Measurements from ENCODE around the gene CNP.
"Not testable (repeated sequence)": the region's sequence is repeated elsewhere in the genome, so short reads cannot be mapped to it uniquely, and the experiment has no call there.

The CNP gene

DNA sequence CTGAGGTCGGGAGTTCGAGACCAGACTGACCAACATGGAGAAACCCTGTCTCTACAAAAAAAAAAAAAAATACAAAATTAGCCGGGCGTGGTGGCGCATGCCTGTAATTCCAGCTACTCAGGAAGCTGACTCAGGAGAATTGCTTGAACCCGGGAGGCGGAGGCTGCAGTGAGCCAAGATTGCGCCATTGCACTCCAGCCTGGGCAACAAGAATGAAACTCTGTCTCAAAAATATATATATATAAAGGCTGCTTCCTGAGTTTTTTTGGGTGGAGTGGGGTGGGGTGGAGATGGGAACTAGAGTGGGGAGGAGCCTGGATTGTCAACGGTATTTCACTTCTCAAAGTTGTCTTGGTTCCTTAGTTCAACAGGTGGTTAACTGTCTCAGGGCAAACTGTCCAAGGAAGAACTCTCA is 43.7 kb downstream of the CNP start:
- not testable (repeated sequence) for DNase-seq

DNA sequence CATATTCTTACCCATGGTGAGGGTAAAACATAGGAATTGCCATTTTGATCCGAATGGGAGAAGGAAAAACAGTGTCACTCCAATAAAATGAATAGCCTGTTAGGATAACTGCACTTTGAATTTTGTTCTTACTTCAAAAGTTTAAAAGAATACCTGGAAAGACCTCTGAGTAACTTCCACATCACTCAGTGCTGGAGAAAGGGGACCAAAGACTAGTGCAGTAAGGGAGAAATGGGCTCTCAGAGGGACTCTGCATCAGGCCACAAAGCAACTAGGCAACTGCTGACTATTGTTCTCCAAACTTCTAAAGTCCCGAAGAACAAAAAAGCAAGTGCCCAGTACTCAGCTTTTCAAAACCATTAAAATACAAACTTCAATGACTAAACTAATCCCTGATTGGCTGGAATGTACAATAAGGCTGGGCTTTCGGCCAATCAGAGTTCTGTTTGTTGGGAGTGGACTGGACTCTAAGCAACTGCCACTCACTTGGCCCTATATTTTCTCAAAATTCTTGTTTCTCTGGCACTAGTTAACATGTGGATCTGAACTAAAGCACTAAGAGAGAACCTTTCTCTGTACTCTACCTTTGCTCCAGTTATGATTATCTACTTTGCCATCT is 44.4 kb downstream of the CNP start:
- peak; percentile 20 for DNase-seq

DNA sequence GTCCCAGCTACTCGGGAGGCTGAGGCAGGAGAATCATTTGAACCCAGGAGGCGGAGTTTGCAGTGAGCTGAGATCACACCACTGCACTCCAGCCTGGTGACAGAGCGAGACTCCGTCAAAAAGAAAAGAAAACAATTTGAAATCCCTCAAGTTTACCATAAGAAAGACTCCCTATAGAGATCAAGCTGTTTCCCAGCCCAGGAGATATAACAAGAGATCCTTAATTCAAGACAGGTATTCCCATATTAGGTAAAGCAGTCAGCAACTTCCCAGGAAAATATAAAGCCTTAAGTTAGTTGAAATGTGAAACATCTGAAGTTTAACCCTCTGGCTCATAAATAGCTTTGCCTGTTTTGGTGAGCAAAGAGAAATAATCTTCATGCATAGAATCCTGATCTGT is 45.8 kb downstream of the CNP start:
- not testable (repeated sequence) for DNase-seq

DNA sequence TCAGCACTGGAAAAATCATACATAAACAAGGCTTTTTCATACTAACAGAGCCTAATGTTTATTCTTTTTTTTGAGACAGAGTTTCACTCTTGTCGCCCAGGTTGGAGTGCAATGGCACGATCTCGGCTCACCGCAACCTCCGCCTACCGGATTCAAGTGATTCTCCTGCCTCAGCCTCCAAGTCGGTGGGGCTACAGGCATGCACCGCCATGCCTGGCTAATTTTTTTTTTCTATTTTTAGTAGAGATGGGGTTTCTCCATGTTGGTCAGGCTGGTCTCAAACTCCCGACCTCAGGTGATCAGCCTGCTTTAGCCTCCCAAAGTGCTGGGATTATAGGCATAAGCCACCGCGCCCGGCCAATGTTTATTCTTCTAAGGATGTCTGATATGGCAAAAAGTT is 47.1 kb downstream of the CNP start:
- DNase-seq, result not testable (repeated sequence)

DNA sequence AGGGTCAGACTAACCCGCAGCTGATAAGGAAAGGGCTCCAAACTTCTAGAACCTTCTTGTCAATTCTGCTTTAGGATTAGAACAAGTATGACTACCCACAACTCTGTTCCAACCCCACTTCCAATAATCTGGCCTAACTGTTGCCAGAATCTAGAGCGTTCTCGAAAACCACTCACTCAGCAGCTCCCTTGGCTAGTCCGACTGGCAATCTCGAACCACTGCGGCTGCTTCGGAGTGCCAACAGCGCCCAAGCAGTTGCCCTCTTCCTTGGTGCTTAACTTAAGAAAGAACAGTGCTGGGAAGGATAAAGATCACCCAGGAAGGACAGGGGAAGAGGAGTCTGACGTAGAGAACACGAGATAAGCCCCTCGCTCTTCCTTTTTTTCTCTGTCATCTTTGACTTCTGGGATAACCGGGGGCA is 49.8 kb downstream of the CNP start:
- peak; percentile 70 for DNase-seq

DNA sequence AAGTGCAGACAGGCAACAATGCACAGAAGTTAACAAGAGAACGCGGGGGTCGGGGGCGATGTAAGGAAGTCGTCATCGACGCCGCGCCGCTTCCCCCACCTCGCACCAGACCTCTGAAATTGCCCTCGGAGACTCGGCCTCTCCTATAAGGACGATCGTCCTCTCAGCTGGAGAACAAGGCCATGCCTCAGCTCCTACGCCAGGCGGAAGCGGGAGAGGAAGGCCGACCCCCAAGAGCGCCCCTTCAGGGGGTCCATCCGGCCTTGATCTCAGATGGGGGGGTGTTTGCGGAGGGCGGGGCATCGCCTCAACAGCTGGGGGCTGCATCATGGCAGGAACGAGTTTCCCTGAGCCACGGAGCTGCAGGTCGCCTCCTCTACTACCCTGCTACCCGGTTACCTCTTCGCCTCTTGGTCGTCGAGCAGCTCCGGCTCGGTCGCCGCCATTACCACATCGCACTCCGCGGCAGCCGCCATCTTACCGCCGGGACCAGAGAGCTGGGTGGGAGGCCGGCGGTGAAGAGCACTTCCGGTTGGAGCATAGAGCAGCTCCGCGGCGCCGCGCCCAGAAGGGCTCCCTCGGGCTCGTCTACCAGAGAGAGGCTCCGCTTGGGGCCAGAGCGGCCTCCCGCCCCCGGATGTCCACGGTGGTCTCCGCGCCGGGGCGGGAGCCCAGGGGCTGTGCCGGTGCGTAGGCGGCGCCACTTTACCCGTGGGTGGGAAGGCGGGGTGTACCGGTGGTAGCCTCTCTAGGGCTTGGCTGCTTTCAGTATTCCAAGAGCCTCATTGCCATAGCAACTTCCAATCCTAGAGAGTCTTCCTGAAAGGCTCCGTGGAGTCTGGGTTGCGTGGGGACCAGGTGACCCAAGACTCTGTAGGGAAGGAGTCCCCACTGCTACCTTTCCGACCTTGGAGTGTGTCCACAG is 50.6 kb downstream of the CNP start, which contains the start of gene DNAJC7:
Gene DNAJC7, minus strand, starts transcription at position 499 of the 925 bp plus-strand sequence. Its CDS starts 23 bp downstream, at position 476.
- DNase-seq, result peak; percentile 94

DNA sequence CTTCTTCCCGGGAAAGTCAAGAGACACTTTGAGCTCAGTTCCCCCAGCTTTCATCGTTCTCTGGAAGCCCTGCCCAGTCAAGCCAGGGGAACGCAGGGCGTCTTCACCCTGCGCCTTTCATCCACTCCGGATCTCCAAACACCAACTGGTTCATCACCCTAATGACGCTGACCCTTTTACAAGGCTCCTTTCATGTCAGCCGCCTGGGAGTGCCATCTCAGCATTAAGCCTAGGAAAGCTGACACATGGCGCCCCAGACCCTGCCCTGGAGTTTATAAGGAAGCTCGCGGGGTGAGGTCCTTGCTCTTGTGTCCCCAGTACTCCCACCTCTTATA is 51.2 kb downstream of the CNP start:
- DNase-seq, result no peak

DNA sequence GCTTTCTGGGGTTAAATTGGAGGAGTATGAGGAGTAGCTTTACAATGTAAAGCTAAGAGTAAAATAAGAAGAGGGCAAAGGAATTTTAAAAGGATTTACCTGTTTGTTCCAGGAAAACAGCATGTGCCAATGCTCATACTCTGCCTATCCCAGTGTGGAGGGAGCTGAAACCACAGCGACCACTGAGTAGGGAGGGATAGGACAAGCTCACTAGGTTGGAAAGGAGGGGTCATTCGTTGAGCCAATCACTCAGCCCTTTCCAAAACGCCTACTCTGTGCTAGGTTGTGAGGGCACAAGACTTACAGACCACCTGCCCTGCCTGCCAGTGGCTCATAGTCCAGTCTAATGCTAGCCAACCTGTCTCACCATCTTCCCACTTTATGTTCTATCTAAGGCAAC is 51.7 kb downstream of the CNP start:
- peak; percentile 53 for DNase-seq

DNA sequence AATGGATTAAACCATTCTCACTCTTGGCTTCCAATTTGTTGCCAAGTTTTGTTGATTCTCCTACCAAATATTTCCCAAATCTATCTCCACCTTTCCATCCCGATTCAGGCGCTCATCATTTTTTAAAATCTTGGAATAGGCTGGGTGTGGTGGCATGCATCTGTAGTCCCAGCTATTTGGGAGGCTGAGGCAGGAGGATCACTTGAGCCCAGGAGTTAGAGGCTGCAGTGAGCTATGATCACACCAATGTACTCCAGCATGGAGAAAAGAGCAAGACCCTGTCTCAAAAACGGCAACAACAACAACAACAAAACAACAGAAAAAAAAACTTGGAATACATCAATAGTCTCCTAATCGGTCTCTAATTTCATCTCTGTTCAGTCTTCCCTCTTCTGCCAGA is 52.4 kb downstream of the CNP start:
- DNase-seq, result no peak

DNA sequence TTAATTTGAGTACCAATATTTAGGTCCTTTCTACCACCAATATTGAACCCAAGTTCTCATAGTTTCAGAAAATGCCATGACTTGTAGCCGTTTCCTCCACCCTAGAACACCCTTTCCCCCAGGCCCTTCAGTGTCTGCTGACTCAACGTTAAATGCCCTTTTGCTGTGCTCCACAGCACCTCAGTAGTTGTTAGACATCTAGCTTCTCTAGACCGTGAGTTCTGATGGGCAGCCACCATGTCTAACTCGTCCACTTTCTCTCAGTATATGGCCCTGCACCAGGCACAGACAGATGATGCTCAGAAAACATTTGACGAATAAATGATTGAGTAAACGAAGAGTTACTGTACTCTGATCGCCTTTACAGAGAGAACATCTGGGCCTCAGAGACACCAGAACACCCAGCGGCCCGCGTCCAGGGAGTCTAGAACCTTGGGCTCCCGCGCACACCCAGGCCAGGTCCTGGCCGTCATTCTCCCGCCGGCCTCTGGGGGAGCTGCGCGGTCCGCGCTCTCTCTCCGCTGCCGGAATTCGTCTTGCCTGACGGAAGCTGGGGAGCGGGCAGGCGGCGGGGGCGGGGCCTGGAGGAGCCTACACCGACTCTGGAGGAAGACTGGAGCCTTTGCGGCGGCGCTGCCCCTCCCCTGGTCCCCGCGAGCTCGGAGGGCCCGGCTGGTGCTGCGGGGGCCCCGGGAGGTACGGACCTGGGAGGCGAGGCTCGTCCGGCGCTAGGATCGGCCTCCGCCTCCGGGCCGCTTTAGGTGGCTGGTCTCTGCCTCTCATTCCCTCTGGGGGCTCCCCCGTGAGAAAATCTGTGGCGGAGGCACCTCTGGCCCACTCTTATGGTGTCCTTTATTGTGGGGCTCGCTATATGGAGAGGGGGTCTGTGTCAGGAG is 53.2 kb downstream of the CNP start, which contains the start of gene NKIRAS2:
Gene NKIRAS2, plus strand, starts transcription at position 582 of the 896 bp plus-strand sequence. CDS start 1,488 bp downstream, outside the sequence.
- peak; percentile 95 for DNase-seq

DNA sequence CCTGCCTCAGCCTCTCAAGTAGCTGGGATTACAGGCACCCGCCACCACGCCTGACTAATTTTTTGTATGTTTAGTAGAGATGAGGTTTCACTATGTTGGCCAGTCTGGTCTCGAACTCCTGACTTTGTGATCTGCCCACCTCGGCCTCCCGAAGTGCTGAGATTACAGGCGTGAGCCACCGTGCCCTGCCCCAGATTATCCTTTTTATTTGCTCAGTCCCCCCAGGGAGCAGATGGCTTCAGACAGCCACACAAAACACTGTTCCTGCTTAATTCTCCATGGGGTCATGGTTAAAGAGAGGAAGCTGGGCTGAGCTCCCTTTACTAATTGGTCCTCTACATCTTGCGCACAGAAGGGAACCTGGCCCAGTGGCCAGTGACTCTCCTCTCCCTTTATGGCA is 54.2 kb downstream of the CNP start:
- not testable (repeated sequence) for DNase-seq

DNA sequence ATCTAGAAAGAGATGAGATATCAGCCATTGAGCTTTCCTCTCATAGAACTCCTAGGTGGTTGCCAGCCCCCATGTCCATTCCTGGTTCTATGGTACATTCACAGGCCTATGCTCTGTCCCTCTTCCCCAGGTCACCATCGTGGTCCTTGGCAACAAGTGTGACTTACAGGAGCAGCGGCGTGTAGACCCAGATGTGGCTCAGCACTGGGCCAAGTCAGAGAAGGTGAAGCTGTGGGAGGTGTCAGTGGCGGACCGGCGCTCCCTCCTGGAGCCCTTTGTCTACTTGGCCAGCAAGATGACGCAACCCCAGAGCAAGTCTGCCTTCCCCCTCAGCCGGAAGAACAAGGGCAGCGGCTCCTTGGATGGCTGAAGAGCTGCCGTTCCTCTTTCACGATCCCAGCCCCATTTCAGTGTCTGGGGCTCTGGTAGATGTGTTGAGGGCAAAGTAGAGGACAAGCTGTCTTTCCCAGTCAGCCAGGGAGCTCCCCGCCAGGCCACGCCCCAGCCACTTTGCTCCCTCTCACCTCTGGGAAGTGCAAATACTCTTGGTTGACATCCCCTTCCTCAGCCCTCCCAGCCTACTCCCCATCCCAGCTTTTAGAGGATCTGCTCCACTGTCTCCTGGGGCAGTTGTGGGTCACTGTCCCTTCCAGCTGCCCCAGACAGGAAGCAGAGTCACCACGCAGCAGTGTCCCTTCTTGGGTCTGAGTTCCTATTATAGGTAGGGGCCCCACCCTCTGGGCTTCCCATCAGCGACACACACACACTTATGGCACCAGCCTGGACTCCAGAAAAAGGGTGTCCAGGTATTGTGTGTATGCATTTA is 57.1 kb downstream of the CNP start:
- peak; percentile 29 for DNase-seq

DNA sequence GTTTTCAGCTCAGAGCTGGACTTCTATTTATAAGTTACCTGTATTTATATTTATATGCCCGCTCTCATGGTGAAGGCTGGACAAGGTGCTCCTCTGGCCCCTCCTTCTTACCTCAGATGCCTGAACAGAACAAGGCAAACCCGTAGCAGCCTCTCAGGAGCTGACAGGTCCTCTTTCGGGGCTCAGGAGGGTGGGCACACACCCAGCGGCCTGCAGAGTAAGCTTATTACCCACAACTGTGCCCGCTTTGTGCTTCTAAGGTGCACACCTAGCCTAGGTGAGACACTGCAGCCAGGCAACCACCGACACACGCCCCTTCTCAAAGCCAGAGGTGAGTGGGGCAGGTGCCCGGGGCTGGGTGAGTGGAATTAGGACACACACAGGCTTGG is 58.6 kb downstream of the CNP start:
- DNase-seq, result no peak

DNA sequence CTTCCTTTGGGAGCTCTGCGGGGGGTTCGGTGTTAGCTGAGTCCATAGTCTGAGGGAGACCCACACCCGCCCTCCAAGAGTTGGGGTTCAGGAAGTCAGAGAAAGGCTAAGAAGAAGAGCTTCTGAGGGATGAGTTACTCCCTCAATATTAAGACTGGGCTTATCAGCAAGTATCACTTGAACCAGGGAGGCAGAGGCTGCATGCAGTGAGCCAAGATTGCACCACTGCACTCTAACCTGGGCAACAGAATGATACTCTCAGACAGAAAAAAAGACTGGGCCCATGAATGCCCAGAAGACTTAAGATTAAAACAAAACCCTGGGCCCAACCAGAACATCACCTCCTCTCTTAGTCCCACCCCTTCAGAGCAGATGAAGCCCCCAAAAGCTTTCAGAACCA is 59.3 kb downstream of the CNP start:
- DNase-seq, result peak; percentile 21

DNA sequence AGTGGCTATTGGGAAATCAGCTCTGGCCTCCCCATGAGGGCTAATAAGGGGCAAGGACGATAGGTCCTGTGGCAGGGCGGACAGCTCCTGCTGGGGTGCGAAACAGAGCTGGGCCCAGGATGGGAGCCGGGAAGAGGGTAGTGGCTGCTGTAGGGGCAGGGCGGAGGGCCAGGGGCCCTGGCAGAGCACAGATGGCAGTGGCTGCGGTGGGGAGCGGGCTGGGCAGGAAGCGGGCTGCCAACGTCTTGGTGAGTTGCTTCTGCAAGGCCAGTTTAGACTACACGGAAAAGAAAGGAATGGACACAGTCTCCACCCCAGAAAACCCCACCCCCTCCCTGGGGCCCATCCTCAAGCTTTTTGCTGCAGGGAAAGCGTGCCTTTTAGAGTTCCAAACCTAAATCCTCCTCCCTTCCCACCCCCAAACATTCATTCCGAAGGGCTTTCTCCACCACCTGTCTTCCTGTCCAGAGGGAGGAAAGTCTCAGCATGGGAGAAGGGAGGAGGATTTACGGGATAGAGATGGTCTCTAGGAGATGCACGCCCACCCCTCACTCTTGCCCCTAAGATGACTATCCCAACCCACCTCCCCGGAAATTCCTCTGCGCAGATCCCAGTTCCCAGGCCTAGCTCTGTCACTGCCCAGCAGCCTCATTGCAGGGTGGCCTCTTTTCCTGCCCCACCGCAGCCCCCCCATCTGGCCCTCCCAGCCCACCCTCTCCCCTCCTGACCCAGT is 60.4 kb downstream of the CNP start:
- DNase-seq, result no peak
